ENCODE measurements around the gene NUP210.

NUP210 gene

GRCh38 chr3:13345284-13345683 lies 74.8 kb downstream of the NUP210 start:
- no peak for TF ChIP-seq CTCF (IDR thresholded peaks at IDR 0.05; ENCODE audit: low read depth, low read length)
- DNase-seq (ENCODE audit: low read depth in 2 of 2) = no peak
- H3K4me3 ChIP-seq (replicated peaks in 1 of 2; ENCODE audit: low read depth in 2 of 2, low read length in 2 of 2) = no peak overlapping the region

- no peak for TF ChIP-seq CTCF (IDR thresholded peaks at IDR 0.05; ENCODE audit: low read depth, low read length)
- DNase-seq (ENCODE audit: low read depth in 2 of 2) = no peak
- H3K4me3 ChIP-seq (replicated peaks in 1 of 2; ENCODE audit: low read depth in 2 of 2, low read length in 2 of 2) = no peak overlapping the region
Measured at GRCh38 chr3:13344663-13345062, 75.5 kb downstream of the NUP210 start.

GRCh38 chr3:13343601-13344000 lies 76.5 kb downstream of the NUP210 start:
- no peak overlapping the region for H3K4me3 ChIP-seq (replicated peaks in 1 of 2; ENCODE audit: low read depth in 2 of 2, low read length in 2 of 2)
- DNase-seq (ENCODE audit: low read depth in 2 of 2) = no peak
- TF ChIP-seq CTCF (IDR thresholded peaks at IDR 0.05; ENCODE audit: low read depth, low read length) = no peak

- no peak overlapping the region for H3K4me3 ChIP-seq (replicated peaks in 1 of 2; ENCODE audit: low read depth in 2 of 2, low read length in 2 of 2)
- TF ChIP-seq CTCF (IDR thresholded peaks at IDR 0.05; ENCODE audit: low read depth, low read length) = no peak
- DNase-seq (ENCODE audit: low read depth in 2 of 2) = no peak
Measured at GRCh38 chr3:13341229-13341905, 78.8 kb downstream of the NUP210 start.

GRCh38 chr3:13339833-13340232 lies 80.3 kb downstream of the NUP210 start:
- DNase-seq (ENCODE audit: low read depth in 2 of 2) = no peak
- no peak overlapping the region for H3K4me3 ChIP-seq (replicated peaks in 1 of 2; ENCODE audit: low read depth in 2 of 2, low read length in 2 of 2)
- no peak for TF ChIP-seq CTCF (IDR thresholded peaks at IDR 0.05; ENCODE audit: low read depth, low read length)

GRCh38 chr3:13338996-13339395 lies 81.1 kb downstream of the NUP210 start:
- no peak overlapping the region for H3K4me3 ChIP-seq (replicated peaks in 1 of 2; ENCODE audit: low read depth in 2 of 2, low read length in 2 of 2)
- no peak for TF ChIP-seq CTCF (IDR thresholded peaks at IDR 0.05; ENCODE audit: low read depth, low read length)
- DNase-seq (ENCODE audit: low read depth in 2 of 2) = no peak

GRCh38 chr3:13338231-13338630 lies 81.9 kb downstream of the NUP210 start:
- no peak for TF ChIP-seq CTCF (IDR thresholded peaks at IDR 0.05; ENCODE audit: low read depth, low read length)
- DNase-seq (ENCODE audit: low read depth in 2 of 2) = peak in 1 of 2 donors; percentile 3

More at GRCh38 chr3:13338231-13338630, 81.9 kb downstream of the NUP210 start:
- H3K4me3 ChIP-seq (replicated peaks in 1 of 2; ENCODE audit: low read depth in 2 of 2, low read length in 2 of 2) = no peak overlapping the region

Measured in cardiac fibroblast (primary cell).